Uterus (tissue), 4 donors: ENCODE results near the gene FAM174A. TPM values are rescaled to one million over a fixed set of nuclear protein-coding genes. Genes with fewer than 3 reads are reported as not detected.

Source experiments
- DNase-seq, 2 donors: peaks; one replicate each; pipeline ENCODE4 v3.0.0-alpha.2; 2019 to 2020
- H3K27ac ChIP-seq, 2 donors: fragments of 200-600 bp; sonication (generic); 1 replicate in 1 of 2; 2 replicates in 1 of 2; pipeline ENCODE4 v1.5.1; 2016 to 2018
- H3K27me3 ChIP-seq, 2 donors: fragments of 200-600 bp; sonication (generic); one replicate each; pipeline ENCODE4 v1.5.1; 2018 to 2019; ENCODE audit warnings: control low read depth in 1 of 2
- H3K36me3 ChIP-seq, 2 donors: fragments of 200-600 bp; sonication (generic); one replicate each; pipeline ENCODE4 v1.5.1; 2019; ENCODE audit warnings: control low read depth in 1 of 2
- H3K4me1 ChIP-seq, 2 donors: fragments of 200-600 bp; sonication (generic); one replicate each; pipeline ENCODE4 v1.5.1; 2018 to 2019; ENCODE audit warnings: control low read depth in 1 of 2
- H3K4me3 ChIP-seq, 2 donors: fragments of 200-600 bp; sonication (generic); 1 replicate in 1 of 2; 2 replicates in 1 of 2; pipeline ENCODE4 v1.5.1; 2018 to 2019; ENCODE audit warnings: mild to moderate bottlenecking in 1 of 2
- H3K9me3 ChIP-seq, 2 donors: fragments of 200-600 bp; sonication (generic); one replicate each; pipeline ENCODE4 v1.5.1; 2019; ENCODE audit warnings: control low read depth in 1 of 2
- CTCF ChIP-seq, 4 experiments: fragments of 200-600 bp in 2 of 4; fragments of 450-650 bp in 2 of 4; sonication (generic) in 2 of 4; IDR thresholded peaks; one replicate each; pipeline ENCODE4 v1.5.1; 2016 to 2019; ENCODE audit warnings: antibody characterized with exemption in 4 of 4, mild to moderate bottlenecking in 2 of 4, moderate library complexity in 1 of 4
- POLR2A ChIP-seq, 2 donors: fragments of 450-650 bp; IDR thresholded peaks; one replicate each; pipeline ENCODE4 v1.6.1; 2016; ENCODE audit warnings: antibody characterized with exemption in 2 of 2, mild to moderate bottlenecking in 1 of 2, moderate library complexity in 1 of 2
- intact Hi-C: fragments of 100-400 bp; cut with DNase I; formaldehyde crosslinking; loops from one replicate; pipeline ENCODE4 v1.15.1; 2023; ENCODE audit warnings: low total_unique reads
- total RNA-seq, 4 donors: library from RNA; depleted of rRNA in 3 of 4; stranded (reverse); fragments of >200 nt in 3 of 4; gene quantifications; one replicate each; pipeline versions ENCODE4 v1.1.0 to v1.2.4, GENCODE V29; 2014 to 2023
- donor health status: DM: yes; HTN: yes; CAD: no.

The FAM174A gene
- total RNA-seq, 4 donors from 2014 or later, result 8.2 to 20.9 (median 9.9) TPM

GRCh38 chr5:100615362-100615761, 80.2 kb downstream of the FAM174A start:
- H3K27ac ChIP-seq, result no peak overlapping the region
- H3K9me3 ChIP-seq, result no peaks in the 10 kb centered on the region
- no peaks in the 10 kb centered on the region for H3K27me3 ChIP-seq
- H3K36me3 ChIP-seq, result no peaks in the 10 kb centered on the region
- no peak overlapping the region for H3K4me3 ChIP-seq
- no peak for DNase-seq
- no peaks in the 10 kb centered on the region for H3K4me1 ChIP-seq
- intact Hi-C loops, result no loop called here
- TF ChIP-seq POLR2A (IDR thresholded peaks at IDR 0.05) (no peak), CTCF (IDR thresholded peaks at IDR 0.05) (no peak)

GRCh38 chr5:100616291-100616690, 81.1 kb downstream of the FAM174A start:
- H3K4me3 ChIP-seq, result no peak overlapping the region
- H3K9me3 ChIP-seq, result no peaks in the 10 kb centered on the region
- H3K27ac ChIP-seq, result no peak overlapping the region
- no peak for TF ChIP-seq CTCF (IDR thresholded peaks at IDR 0.05)
- TF ChIP-seq POLR2A (IDR thresholded peaks at IDR 0.05), result no peak
- no peak for DNase-seq
- no peaks in the 10 kb centered on the region for H3K36me3 ChIP-seq
- intact Hi-C loops, result no loop called here
- H3K27me3 ChIP-seq, result no peaks in the 10 kb centered on the region
- no peaks in the 10 kb centered on the region for H3K4me1 ChIP-seq

GRCh38 chr5:100616981-100617380, 81.8 kb downstream of the FAM174A start:
- no peak overlapping the region for H3K27ac ChIP-seq
- DNase-seq, result no peak

GRCh38 chr5:100623719-100624118, 88.5 kb downstream of the FAM174A start:
- Histone ChIP-seq H3K27me3 (no peaks in the 10 kb centered on the region), H3K4me1 (no peaks in the 10 kb centered on the region), H3K27ac (no peak overlapping the region), H3K9me3 (no peaks in the 10 kb centered on the region), H3K4me3 (no peak overlapping the region), H3K36me3 (no peaks in the 10 kb centered on the region)
- DNase-seq, result no peak
- intact Hi-C loops, result no loop called here
- TF ChIP-seq POLR2A (IDR thresholded peaks at IDR 0.05) (no peak), CTCF (IDR thresholded peaks at IDR 0.05) (peak in 2 of 4 experiments; percentile 21 to 24)

More at GRCh38 chr5:100616981-100617380, 81.8 kb downstream of the FAM174A start:
- Histone ChIP-seq H3K4me1 (no peaks in the 10 kb centered on the region), H3K4me3 (no peak overlapping the region), H3K9me3 (no peaks in the 10 kb centered on the region), H3K27me3 (no peaks in the 10 kb centered on the region), H3K36me3 (no peaks in the 10 kb centered on the region)
- TF ChIP-seq POLR2A (IDR thresholded peaks at IDR 0.05) (no peak), CTCF (IDR thresholded peaks at IDR 0.05) (no peak)
- intact Hi-C loops, result no loop called here

- DNase-seq, result no peak
- Histone ChIP-seq H3K4me3 (no peak overlapping the region), H3K27me3 (no peaks in the 10 kb centered on the region), H3K36me3 (no peaks in the 10 kb centered on the region), H3K9me3 (no peaks in the 10 kb centered on the region), H3K4me1 (no peaks in the 10 kb centered on the region), H3K27ac (no peak overlapping the region)
- TF ChIP-seq CTCF (IDR thresholded peaks at IDR 0.05) (no peak), POLR2A (IDR thresholded peaks at IDR 0.05) (no peak)
- intact Hi-C loops, result no loop called here
Measured at GRCh38 chr5:100634937-100635534, 99.9 kb downstream of the FAM174A start.
